HG03066 (cell line): ENCODE measurements around the gene DUSP12.
"Not testable (repeated sequence)": the region's sequence is repeated elsewhere in the genome, so short reads cannot be mapped to it uniquely, and the experiment has no call there.

ENCODE experiments used
- ATAC-seq: cut with Tn5 transposase; IDR thresholded peaks from one replicate; pipeline ENCODE4 v1.9.1; 2021; ENCODE audit warnings: low read depth; ENCODE audit not compliant: unreplicated experiment

DUSP12 gene

DNA sequence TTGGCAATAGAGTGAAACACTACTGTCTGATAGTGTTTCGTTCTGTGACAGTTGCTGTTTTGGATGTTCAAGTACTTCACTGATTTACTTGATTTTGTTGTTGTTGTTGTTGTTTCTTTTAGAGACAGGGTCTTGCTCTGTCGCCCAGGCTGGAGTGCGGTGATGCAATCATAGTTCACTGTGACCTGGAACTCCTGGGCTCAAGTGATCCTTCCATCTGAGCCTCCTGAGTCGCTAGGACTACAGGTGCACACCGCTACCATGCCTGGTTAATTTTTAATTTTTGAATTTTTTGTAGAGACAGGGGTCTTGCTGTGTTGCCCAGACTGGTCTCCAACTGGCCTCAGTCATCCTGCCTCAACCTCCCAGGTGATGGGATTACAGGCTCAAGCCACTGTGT lies 18.9 kb downstream of the DUSP12 start:
- ATAC-seq = no peak

DNA sequence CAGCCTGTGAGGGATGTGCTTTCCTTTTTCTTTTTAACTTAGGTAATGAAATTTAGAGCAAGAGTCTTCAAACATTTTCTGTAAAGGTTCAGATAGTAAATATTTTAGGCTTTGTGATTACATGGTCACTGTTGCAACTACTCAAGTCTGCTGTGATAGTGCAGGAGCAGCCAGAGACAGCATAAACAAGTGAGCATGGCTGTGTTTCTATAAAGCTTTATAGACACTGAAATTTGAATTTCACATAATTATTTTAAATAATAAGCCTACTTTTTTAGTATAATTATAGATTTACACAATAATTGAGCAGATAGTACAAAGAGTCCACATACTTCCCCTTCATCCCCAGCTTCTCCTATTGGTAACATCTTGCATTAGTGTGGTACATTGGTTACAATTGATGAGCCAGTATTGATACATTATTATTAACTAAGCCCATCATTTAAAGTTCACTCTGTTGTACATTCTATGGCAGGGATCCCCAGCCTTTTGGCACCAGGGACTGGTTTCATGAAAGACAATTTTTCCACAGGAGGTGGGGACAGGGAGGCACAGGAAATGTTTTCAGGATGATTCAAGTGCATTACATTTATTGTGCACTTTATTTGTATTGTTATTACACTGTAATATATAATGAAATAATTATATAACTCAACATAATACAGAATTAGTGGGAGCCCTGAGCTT lies 19.5 kb downstream of the DUSP12 start:
- no peak for ATAC-seq

DNA sequence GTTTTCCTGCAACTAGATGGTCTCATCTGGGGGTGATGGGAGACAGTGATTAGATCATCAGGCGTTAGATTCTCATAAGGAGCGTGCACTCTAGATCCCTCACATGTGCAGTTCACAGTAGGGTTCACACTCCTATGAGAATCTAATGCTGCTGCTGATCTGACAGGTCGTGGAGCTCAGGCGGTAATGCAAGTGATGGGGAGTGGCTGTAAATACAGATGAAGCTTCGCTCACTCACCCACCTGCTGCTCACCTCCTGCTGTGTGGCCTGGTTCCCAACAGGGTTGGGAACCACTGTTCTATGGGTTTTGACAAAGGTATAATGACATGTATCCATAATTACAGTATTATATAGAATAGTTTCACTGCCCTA lies 20.1 kb downstream of the DUSP12 start:
- ATAC-seq = not testable (repeated sequence)

DNA sequence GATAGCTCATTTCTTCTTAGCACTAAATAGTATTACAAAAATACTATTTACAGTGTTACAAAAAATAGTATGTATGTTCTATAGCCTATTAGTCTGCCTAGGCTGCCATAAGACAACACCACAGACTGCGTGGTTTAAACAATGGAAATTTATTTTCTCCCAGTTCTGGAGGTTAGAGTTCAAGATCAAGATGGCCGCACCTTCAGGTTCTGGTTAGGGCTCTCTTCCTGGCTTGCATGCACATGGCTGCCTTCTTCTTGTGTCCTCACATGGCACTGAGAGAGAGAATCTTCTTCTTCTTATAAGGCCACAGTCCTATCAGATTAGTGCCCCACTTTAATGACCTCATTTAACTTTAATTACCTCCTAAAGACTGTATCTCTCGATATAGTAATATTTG lies 20.7 kb downstream of the DUSP12 start:
- ATAC-seq = no peak

DNA sequence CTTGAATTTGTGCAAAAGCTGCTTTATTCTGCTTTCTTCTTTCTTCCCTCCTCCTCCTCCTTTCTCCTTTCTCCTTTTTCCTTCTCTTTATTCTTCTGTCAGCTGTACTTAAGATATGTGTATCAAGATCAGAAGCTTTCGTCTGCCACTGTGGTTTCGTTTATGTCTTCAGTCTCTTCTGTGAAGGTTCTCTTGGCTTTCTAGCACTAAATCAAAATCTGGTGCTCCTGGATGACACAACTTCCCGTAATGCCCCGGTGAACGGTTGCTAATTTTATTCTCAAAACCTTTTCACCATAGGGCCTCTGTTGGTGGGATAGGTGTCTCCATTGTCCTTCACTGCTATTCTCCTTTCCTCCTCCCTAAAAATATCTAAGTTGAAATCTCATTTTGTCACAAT lies 21.6 kb downstream of the DUSP12 start:
- no peak for ATAC-seq

DNA sequence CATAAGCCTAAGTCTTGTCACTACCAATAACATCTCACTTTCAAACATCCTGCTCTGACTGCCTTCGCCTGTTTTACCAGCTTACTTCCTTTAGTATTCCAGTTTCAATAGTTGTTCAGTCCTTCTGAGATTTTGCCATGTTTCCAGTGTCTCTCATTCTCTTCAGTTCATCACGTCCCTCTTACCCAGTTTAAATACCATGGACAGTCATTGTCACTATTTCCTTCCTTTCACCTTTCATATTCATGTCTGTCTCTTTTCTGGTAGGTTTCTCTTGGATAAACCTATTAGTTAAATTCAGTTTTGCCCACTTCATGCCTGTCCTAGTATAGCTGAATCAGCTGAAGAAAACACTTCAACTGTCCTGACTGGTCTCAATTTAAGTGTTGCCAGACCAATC lies 22.4 kb downstream of the DUSP12 start:
- ATAC-seq = no peak

DNA sequence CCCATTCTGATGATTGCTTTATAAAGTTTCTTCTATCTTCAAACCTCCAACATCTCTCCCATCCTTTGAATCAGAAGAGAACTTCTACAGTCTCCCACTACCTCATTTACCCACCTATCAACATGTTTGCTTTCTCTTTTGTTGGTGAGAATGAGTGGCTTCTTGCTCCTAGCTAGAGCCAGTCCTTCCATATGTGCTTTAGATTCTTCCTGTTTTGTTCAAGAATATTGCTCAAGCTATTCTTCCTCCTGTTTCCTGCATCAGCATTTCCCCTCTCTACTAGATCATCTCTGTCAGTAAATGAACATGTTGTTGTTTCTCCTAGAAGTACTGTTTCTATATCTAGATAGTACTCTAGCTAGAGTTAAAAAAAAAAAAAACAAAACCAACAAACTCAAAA lies 22.8 kb downstream of the DUSP12 start:
- no peak for ATAC-seq

DNA sequence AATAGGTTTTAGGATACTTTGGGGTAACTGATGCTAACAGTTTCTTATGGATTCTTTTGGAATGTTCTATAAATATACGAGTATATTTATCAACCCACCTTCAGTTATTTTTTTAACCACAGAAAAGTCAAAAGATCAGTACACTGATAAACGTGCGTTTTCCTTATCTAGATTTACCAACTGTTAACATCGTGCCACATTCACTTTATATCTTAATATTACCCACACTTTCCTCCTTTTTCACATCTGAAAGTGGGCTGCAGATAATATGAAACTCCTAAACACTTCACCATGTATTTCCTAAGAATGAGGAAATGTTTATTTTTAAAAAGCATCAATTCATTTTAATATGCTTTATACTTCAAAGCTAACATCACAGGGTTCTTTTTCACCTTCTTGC lies 24.2 kb downstream of the DUSP12 start:
- ATAC-seq = no peak

DNA sequence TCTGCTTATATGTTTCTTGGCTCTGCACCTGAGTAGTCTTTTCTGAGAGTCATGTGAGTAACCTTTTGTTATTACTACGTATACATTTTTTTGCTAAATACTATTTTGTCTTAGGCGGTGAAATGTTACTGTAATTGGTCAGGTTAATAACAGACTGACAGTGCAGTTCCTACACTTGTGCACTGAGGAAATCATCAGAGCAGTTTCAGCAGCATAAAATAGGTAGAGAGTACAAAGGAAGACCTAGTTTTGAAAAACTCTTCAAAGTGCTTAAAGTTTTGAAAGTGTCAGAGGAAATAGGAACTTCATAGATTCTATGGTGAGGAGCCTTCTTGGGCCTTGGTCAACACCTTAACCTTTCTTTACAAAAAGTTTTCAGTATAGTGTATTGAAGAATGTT lies 27.7 kb downstream of the DUSP12 start:
- no peak for ATAC-seq

DNA sequence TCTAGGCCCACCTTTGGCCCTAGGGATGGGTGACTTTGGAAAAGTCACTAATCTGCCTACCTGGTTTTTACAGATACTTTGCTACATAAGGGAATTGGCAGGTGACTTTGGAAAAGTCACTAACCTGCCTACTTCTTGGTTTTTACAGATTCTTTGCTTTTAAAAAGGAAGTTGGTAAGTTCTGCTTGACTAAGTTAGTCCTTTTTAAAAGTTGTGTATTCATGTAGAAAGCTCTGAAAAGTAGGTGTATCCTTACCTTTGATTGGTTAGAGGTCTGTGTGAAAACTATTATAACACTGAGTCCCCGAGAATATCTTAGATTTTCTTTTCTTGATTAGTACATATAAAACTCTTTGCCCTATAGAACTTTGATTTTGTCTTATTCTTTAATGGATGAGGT lies 28.9 kb downstream of the DUSP12 start:
- ATAC-seq = no peak

DNA sequence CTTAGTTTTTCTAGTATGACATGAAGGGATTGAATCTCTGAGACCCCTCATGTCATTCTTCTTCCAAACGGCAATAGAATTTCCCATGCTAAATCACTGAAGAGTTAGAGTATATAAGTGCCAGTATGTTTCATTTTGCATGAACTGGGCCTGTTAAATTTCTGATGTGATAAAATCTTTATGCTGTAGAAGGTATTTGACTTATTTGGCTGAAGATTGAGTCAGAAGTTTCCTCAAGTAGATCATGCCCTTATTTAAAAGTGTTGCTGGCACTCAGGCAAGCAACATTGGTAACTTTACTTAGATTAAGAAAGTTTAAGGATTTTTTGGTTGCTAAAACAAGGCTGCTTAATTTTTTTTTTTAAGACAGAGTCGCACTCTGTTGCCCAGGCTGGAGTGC lies 29.8 kb downstream of the DUSP12 start:
- ATAC-seq = no peak

DNA sequence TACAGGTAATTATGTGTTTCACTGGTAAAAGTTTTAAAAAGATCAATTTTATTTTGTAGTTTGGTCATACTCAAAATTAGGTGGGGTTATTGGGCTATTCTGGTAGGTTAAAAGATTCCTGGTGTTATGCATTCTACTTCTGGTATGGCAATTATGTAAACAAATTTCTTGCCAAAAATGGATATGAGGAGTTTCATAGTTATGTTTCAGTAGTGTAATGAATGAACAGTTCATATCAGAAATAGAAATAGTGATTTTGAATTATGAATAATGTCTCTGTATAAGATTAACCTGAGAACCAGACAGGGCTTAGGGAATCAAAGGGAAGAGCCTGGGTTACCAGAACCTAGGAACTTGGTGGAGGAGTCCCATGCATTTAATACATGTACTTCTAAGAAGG lies 32.4 kb downstream of the DUSP12 start:
- peak; percentile 59 for ATAC-seq

DNA sequence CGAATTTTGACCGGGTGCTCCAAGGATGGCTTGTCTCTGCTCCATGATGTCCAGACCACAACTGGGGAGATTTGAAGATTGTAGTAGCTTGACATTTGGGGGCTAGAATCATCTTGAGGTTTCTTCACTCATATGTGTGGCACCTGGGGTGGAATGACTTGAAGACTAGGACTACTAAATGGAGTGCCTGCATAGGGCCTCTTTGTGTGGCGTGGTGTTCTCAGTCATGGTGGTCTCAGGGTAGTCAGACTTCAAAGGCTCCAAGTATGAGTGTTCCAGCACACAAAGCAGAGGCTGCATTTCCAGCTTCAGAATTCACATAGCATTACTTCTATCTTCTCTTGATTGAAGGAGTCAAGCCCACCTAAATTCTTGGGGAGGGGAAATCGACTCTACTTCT lies 33.3 kb downstream of the DUSP12 start:
- no peak for ATAC-seq

DNA sequence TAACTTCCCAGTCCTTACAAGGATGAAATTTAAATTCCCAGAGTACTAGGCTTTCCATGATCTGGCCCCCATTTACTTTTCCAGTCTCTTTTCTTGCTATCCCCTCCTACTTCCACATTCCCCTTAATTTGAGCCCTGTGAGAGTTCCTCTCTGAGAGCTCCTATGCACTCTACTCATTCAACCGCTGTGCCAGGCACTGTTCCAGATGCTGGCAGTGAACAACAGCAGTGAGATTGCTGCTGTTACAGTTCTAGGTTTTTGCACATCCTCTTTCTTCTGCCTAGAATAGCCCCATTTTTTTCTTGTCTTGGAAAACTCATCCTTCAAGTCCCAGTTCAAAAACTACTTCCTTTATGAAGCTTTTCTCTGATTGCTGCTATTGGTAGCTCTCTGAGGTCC lies 35.4 kb downstream of the DUSP12 start:
- no peak for ATAC-seq

DNA sequence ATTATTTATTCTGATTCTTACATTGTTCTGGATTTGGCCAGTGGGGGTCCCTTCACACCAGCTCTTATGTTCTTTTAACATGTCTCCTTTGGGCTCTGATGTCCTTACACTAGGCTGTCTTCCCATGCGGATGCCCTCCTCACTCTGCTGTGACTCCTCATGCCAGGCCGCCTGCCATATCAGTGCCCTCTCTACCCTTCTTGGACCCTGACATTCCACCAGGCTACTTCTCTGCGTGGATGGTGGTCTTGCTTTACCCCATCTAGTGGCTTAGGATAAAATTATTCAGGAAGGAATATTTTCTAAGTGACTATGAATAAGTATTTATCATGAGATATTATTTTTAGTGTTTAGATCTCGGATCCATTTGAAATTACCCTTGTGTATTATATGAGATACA lies 37.8 kb downstream of the DUSP12 start:
- no peak for ATAC-seq

DNA sequence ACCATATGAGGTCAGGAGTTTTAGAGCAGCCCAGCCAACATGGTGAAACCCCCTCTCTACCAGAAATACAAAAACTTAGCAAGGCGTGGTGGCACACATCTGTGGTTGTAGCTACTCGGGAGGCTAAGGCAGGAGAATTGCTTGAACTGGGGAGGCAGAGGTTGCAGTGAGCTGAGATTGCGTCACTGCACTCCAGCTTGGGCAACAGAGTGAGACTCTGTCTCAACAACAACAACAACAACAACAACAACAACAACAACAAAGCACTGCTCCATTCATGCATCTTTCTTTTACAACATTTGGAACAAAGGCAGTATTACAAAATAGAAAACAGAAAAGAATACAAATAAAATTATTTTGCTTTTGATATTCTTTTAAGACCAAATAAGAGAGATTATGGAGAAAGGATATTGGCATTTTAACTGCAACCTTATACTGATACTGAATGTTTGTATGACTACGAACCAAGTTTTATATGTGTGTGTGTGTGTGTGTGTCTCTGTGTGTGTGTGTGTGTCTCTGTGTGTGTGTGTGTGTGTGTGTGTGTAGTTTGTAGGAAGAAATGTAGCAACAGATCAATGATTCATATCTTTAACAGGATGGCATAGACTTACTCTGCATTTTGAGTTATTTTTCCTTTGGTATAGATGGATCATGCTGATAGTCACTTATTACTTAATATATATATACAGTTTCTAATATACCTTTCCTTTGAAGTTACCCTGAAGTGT lies 41.2 kb downstream of the DUSP12 start:
- no peak for ATAC-seq

DNA sequence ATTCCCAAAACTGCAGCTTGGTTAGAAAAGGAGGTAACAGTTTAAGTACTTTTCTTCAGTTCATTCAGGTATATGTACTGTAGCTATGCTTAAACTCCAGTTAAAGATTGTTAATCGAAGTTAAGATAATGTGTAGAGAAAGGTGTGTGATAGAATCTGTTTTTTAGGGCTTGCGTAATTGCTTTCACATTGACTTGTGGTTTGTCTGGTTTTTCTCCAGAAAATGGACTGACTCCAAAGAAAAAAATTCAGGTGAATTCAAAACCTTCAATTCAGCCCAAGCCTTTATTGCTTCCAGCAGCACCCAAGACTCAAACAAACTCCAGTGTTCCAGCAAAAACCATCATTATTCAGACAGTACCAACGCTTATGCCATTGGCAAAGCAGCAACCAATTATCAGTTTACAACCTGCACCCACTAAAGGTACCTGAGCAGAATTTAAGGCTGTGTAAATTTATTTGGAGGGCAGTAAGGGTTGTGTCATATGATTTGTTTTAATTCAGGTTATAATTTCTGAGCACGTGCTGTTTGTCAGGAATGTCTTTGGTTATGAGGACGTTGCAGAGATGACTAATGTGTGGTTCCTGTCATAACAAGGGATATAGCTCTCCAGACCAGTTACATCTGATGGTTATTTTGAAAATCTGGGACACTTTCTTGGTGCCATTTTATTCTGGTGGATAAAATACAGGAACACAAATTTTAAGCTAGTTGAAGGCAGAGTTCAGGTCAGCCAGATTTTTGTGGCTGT lies 42.5 kb downstream of the DUSP12 start:
- no peak for ATAC-seq

DNA sequence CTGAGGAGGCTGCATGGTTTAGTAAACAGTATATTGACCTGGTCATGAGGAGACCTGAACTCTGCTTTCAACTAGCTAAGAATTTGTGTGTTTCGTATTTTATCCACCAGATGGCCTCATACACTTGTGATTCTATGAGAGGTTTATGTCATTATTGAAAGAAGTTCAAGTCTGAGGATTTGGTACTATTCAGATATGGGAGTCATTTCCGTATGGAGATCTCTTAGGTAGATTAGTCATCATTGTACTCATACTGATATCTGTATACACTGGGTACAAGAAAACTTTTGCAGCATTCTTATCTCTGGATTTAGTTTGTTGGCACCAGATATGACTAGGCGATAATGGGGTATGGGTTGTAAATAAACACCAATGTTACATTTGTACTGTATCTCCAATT lies 43.2 kb downstream of the DUSP12 start:
- ATAC-seq = no peak

DNA sequence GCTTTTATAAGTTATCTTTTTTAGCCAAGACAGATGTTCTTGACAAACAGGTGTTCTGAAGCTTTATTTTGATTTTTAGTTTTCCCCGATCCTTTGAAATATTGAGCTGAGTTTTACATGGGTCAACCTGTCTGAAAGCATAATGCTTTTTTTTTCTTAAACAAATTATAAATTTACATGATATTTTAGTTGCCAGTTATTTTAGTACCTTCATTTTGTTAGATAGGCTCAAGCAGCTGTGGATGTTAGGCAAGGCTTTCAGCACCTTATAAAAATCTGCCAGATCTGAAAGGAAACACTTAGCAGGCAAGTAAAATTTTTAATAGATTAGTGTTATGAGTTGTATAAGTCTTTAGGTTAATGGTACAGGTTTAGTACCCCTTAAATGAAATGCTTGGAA lies 50.2 kb downstream of the DUSP12 start:
- ATAC-seq = no peak

DNA sequence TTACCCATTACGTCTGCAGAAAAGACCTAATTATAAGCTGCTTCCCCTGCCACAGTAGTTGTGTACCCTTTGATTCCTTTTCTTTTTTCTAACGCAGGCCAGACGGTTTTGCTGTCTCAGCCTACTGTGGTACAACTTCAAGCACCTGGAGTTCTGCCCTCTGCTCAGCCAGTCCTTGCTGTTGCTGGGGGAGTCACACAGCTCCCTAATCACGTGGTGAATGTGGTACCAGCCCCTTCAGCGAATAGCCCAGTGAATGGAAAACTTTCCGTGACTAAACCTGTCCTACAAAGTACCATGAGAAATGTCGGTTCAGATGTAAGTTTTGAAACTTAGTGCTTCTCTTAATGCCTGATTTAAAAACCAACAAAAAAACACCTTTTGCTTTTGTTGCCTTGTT lies 52.4 kb downstream of the DUSP12 start:
- ATAC-seq = no peak

DNA sequence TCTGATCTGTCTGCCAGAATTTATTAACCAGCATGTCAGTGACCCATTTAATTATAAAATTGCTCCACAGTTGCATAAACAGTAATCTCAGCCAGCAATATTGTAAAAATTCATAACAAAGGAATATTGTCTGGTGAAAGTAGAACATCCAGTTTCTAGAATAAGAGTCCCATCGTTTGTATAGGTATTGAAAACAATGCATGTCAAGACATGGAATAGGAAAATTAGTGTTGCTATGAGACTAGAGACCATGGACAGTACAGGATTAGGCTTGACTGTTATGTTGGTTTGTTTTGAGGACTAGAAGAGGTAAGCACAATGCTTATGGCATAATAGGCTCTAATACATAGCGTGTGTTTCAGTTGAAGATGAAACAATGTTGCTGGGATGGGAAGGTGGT lies 53.6 kb downstream of the DUSP12 start:
- no peak for ATAC-seq
